ENCODE results near the gene NSD1.
"Not testable (repeated sequence)": the region's sequence is repeated elsewhere in the genome, so short reads cannot be mapped to it uniquely, and the experiment has no call there.

NSD1 gene

GRCh38 chr5:177325868-177326381 is 192.4 kb downstream of the NSD1 start:
- DNase-seq = no peak

- DNase-seq = no peak
Observed at GRCh38 chr5:177327539-177328522, 194.3 kb downstream of the NSD1 start.

GRCh38 chr5:177328545-177329231 is 195.1 kb downstream of the NSD1 start:
- DNase-seq = no peak

GRCh38 chr5:177329883-177330282 is 196.3 kb downstream of the NSD1 start:
- DNase-seq = no peak

GRCh38 chr5:177330991-177331842 is 197.6 kb downstream of the NSD1 start:
- DNase-seq = no peak

- no peak for DNase-seq
Observed at GRCh38 chr5:177332031-177332895, 198.7 kb downstream of the NSD1 start.

GRCh38 chr5:177332896-177333260 is 199.3 kb downstream of the NSD1 start:
- DNase-seq = no peak

GRCh38 chr5:177333420-177334154 is 200.0 kb downstream of the NSD1 start:
- no peak for DNase-seq

- DNase-seq = no peak
Observed at GRCh38 chr5:177334155-177334551, 200.6 kb downstream of the NSD1 start.

- DNase-seq = no peak
Observed at GRCh38 chr5:177334781-177335700, 201.5 kb downstream of the NSD1 start.

- DNase-seq = no peak
Observed at GRCh38 chr5:177335701-177336065, 202.1 kb downstream of the NSD1 start.

- no peak for DNase-seq
Observed at GRCh38 chr5:177336112-177336511, 202.5 kb downstream of the NSD1 start.

- no peak for DNase-seq
Observed at GRCh38 chr5:177336603-177337494, 203.3 kb downstream of the NSD1 start.

GRCh38 chr5:177338251-177339106 is 204.9 kb downstream of the NSD1 start:
- no peak for DNase-seq

- no peak for DNase-seq
Observed at GRCh38 chr5:177339107-177339638, 205.6 kb downstream of the NSD1 start.

- DNase-seq = not testable (repeated sequence)
Observed at GRCh38 chr5:177343000-177343399, 209.4 kb downstream of the NSD1 start.
